Stimulated activated naive CD4-positive, alpha-beta T cell (primary cell): ENCODE measurements around the gene EMILIN2.
"Not testable (repeated sequence)": the region's sequence is repeated elsewhere in the genome, so short reads cannot be mapped to it uniquely, and the experiment has no call there.

Experiments
- DNase-seq, 6 experiments: peaks; one replicate each; lab custom pipeline; 2025; lab: John Stamatoyannopoulos, UW

EMILIN2 gene

DNA sequence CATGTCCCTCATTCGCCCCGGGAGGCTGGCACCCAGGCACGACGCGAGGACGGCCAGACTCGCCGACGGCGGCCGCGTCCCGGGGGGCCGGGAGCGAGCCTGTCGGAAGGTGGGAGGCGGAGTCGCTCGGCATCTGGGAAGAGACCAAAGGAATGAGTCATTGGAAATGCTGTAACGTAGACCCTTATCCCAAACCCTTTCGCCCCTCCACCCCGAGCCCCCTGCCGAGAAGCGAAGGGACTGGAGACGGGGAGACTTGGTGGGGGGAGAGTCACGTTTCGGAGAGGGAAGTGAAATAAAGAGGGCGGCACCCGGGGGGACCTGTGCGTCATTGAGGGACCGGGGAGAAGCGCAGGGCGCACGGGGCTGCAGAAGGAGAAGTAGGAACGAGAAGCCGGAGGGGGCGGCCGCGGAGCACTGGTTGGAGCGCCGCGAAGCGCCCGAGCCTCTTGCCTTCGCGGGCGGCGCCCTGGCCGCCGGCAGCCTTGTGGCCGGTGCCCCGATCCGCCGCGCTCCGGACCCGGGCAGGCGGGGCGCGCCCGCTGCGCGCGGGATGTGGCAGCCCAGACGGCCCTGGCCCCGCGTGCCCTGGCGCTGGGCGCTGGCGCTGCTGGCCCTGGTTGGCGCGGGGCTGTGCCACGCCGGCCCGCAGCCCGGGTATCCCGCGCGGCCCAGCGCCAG is at the start of gene EMILIN2:
EMILIN2 (plus strand) TSS at position 371 of the 681 bp plus-strand sequence; CDS start at position 554, 183 bp downstream.
- DNase-seq: no peak

DNA sequence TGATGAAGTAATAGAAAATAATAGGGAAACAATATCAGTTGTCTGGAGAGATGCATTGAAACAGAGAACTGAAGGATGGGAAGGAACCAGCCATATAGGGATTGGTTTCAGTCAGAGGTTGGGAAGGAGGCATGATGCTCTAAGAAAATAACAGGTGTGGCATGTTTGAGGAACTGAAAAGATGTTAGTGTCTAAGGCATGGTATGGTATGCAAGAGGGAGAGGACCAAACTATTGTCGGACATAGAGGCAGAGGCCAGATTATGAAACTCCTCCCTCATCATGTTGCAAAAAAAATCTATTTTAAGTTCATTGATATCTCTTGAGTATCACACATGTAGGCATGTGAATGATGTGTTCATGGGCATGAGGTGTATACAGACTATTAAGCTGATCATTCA is 48.9 kb upstream of the EMILIN2 start:
- DNase-seq: no peak

DNA sequence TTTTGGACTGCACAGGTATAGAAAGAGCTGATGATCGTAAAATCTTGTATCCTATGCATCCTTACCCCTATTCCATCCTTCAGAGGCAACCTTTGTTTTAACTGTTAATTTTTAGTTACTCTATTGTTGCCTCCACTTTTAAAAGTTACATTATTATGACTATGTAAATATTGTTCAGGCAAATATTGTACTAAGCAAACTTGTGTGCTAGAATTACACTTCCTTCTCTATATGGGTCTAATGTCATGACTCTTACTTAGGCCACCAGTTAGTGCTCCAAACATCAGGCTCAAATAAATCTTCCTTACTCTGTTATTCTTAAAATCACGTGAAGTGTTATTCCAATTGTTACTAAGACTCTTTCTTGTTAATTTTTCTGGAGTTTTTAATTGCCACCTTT is 47.4 kb upstream of the EMILIN2 start:
- DNase-seq: no peak

DNA sequence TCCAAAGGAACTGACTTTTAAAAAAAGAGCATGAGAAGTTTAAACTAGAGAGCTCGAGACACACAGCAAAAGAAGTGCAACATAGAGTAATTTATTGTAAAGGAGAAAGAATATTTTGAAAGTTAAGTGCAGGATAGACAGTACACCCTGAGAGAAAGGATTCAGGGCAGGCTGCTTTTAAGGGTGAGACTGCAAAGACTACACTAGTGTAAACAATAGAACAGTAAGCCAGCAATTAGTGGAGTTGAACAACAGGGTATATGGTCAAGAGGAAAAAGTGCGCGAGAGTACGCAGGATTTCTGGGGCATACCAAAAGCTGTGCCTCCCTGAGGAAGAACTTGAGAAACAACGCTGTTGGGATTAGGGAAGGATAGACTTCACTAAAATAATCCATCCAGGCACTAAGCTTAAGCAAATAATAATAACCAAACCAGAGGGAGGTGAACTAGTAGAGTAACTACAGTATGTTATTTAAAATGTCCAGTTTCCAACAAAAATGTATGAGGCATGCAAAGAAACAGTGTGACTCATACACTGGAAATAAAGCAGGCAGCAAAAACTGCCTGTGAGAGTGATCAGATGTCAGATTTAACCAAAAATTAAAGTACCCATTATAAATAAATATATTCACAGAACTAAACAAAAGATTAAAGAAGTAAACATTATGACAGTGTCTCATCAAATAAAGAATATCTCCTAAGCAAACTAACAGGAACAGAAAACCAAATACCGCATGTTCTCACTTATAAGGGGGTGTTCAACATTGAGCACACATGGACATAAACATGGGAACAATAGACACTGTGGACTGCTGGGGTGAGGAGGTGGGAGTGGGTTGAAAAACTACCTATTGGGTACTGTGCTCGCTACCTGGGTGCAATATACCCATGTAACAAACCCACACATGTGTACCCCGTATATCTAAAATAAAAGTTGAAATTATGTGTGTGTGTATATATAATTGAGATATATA is 40.5 kb upstream of the EMILIN2 start:
- DNase-seq: no peak

DNA sequence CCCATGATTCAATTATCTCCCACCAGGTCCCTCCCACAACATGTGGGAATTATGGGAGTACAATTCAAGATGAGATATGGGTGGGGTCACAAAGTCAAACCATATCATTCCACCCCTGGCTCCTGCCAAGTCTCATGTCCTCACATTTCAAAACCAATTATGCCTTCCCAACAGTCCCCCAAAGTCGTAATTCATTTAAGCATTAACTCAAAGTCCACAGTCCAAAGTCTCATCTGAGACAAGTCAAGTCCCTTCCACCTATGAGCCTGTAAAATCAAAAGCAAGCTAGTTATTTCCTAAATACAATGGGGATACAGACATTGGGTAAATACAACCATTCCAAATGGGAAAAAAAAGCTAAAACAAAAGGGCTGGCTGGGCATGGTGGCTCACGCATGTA is 38.2 kb upstream of the EMILIN2 start:
- DNase-seq: not testable (repeated sequence)

DNA sequence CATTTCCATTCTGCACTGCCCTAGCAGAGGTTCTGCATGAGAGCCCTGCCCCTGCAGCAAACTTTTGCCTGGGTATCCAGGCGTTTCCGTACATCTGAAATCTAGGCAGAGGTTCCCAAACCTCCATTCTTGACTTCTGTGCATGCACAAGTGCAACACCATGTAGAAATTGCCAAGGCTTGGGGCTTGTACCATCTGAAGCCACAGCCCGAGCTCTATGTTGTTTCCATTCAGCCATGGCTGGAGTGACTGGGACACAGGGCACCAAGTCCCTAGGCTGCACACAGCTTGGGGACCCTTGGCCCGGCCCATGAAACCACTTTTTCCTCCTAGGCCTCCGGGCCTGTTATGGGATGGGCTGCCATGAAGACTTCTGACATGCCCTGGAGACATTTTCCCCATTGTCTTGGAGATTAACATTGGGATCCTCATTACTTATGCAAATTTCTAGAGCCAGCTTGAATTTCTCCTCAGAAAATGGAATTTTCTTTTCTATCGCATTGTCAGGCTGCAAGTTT is 37.1 kb upstream of the EMILIN2 start:
- not testable (repeated sequence) for DNase-seq

DNA sequence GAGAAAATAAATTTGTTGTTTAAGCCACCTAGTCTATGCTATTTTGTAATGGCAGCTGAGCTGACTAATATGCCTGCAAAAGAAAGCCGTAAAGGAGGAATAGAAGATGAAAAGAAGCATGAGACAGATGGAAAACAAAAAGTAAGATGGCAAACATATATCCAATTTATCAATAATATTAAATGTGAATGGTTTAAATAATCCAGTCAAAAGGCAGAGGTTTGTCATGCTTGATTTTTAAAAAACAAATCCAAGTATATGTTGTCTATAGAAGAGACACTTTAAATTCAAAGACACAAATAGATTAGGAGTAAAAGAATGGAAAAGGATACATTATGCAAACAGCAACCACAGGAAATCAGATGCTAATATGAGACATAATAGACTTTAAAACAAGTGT is 35.4 kb upstream of the EMILIN2 start:
- DNase-seq: no peak

DNA sequence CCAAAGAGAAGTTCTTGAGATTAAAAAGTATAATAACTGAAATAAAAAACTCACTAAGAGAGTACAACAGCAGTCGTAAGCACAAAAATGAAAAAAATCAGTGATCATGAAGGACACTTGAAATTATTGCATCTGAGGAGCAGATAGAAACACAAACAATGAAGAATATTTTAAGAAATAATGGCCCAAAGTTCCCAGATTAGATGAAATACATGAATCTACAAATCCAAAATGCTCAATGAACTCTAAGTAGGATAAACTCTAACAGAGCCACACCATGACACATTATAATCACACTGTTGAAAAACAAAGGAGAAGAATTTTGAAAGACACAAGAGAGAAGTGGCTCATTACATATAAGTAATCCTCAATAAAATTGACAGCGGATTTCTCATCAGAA is 31.9 kb upstream of the EMILIN2 start:
- DNase-seq: no peak

DNA sequence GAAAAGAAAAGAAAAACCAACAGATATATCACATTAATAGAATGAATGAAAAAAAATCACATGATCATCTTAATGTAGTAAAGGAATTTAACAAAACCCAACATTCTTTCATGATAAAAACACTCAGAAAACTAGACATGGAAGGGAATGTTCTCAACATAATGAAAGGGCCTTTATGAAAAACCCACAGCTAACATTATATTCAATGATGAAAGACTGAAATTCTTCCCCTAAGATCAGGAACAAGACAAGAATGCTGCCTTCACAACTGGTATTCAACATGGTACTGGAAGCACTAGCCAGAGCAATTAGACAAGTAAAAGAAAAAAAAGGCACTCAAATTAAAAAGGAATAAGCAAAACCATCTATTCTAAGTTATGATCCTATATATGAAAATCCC is 28.5 kb upstream of the EMILIN2 start:
- no peak for DNase-seq

DNA sequence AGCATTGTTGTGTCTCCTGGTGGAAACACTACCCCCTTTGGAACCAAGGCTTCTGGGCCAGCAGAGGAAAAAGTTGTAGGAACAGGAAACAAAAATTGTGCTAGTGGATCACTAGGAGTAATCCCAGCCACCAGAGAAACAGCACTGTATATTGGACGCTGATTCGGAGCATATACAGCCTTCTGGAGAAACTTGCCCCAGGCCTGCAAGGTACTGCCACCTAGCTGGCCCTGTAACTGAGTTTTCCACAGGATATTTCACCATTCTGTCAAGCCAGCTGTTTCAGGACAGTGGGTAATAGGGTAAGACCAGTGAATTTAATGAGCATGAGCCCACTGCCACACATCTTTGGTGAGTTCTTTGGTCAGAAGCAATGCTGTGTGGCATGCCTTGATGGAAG is 25.1 kb upstream of the EMILIN2 start:
- no peak for DNase-seq

DNA sequence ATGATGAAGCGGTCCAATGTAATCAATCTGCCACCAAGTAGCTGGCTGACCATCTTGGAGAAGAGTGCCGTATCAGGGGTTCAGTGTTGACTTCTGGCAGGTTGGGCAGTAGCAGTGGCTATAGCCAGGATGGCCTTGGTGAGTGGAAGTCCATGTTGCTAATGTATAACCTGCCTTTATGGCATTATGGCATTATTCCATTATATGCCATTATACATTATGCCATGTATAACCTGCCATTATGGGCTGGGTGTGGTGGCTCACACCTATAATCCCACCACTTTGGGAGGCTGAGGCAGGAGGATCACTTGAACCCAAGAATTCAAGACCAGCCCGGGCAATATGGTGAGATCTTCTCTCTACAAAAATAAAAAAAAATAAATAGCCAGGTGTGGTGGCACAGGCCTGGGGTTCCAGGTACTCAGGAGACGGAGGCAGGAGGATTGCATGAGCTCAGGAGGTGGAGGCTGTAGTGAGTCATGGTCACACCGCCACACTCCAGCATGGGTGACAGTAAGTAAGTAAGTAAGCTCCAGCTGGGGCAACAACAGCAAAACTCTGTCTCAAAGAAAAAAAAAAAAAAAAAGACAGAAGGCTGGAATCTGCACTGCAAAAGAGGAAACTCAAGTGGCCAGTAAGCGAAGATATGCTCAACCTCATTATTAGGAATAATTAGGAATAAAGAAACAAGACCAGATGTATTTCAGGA is 24.4 kb upstream of the EMILIN2 start:
- no peak for DNase-seq

DNA sequence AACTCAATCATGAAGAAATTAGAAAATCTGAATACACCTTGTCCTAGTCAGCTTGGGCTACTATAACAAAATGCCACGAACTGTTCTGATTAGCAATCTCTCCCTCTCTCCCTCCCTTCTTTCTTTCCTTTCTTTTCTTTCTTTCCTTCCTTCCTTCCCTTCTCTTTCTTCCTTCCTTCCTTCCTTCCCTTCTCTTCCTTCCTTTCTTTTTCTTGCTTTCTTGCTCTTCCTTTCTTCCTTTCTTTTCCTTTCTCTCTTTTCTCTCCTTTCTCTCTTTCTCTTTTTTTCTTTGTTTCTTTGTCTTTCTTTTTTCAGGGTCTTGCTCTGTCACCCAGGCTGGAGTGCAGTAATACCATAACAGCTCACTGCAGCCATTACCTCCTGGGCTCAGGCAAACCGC is 23.6 kb upstream of the EMILIN2 start:
- DNase-seq: no peak

DNA sequence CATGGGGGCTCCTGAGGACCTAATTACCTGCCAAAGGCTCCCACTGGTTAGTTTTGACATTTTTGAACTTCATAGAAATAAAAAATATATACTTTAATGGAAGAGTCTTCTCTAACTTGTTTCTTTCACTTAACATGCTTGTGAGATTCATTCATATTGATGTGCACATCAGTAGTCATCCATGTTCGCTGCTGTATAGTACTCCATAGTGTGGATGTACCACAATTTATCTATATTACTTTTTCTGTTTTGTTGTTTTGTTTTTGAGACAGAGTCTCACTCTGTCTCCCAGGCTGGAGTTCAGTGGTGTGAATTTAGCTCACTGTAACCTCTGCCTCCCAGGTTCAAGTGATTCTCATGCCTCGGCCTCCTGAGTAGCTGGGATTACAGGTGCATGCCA is 22.8 kb upstream of the EMILIN2 start:
- no peak for DNase-seq

DNA sequence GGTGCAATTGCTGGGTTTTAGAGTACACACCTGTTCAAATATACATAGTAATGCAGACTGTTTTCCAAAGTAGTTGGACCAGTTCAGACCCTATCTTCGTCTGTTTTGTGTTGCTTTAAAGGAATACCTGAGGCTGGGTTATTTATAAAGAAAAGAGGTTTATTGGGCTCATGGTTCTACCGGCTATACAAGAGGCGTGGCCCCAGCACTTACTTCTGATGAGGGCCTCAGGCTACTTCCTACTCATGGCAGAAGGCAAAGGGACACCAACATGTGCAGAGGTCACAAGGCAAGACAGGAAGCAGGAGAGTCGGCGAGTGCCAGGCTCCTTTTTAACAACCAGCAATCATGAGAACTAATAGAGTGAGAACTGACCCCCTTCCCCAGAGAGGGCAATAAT is 21.9 kb upstream of the EMILIN2 start:
- no peak for DNase-seq

DNA sequence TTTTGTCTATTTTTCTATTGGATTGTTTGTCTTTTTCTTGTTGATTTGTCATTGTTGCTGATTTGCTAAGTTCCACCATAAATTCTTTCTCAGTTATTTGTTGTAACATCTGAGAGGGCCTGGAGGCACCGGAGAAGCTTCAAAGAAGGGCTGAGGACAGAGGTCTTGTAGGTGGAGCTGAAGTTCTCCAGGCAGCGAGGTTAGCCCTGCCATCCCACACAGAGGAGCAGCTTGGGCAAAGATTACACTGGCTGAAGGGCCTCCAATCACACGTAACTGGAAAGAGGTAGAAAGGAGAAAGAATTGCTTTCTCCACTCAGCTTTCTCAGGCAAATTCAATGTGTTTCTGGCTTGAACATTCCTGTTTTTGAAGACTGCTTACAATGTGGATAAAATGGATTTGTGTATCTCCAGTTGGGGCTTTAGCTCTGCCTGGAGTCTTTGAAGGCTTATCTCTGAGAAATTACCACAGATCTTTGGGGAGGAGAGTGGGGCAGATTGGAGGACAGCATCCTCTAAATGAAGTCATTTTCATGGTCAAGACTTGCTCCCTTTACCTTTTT is 21.1 kb upstream of the EMILIN2 start:
- no peak for DNase-seq

DNA sequence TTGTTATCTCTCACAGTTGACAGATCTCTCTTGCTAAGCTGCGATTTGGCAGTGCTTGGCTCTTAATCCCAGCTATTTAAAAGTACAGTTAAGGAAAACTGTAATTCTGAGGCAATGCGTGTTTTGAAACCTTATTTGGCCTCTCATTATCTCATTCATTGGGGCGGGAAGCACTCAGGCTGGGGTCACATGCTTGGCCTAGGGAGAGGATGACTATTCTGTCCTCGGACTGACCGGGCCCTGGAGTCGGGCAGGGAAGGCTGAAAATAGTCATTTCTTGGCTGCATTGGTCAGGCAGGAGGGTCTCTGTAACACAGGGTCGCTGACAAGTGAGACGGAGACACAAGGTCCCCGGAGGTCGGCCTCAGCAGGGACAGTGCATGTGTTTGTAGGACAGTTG is 20.2 kb upstream of the EMILIN2 start:
- DNase-seq: no peak

DNA sequence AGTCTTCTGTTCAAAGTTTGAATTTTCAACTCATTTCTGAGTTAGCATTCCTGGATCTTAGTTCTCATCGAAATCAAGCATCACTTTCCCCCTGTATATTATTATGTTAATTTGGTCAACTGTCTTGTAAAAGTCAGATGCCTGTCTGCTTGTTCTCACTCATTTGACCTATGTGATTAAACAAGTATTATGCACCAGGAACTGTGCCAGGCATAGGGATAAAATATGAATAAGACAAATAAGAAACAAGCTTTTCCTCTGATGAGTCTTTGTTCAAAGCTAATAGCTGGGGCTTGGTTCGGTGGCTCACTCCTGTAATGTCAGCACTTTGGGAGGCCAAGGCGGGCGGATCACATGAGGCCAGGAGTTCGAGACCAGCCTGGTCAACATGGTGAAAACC is 19.7 kb upstream of the EMILIN2 start:
- no peak for DNase-seq

DNA sequence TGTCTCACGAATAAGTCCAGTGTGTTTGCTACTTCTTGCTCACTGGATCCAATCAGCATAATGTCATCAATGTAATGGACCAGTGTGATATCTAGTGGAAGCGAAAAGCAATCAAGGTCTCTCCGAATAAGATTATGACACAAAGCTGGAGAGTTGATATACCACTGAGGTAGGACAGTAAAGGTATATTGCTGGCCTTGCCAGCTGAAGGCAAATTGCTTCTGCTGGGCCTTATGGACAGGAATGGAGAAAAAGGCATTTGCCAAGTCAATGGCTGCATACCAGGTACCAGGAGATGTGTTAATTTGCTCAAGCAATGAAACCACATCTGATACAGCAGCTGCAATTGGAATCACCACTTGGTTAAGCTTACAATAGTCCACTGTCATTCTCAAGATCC is 10.7 kb upstream of the EMILIN2 start:
- DNase-seq: not testable (repeated sequence)

DNA sequence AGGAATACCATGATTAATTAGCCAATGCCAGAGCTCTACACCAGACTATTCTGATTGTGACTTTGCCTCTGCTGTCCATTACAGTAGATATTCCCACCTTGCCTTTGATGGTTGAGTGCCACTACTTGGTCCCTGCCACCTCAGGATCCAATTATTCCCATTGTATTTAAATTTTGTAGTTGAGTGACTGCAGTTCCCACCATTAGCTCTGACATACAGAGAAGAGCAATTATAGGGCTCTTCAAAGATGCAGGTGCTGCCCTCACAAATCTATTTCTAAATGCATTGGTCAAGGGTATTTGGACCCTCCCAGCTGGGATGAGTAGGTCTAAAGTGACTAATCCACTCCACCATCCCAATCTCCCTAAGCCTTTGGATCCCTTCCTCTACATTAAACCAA is 9.5 kb upstream of the EMILIN2 start:
- not testable (repeated sequence) for DNase-seq

DNA sequence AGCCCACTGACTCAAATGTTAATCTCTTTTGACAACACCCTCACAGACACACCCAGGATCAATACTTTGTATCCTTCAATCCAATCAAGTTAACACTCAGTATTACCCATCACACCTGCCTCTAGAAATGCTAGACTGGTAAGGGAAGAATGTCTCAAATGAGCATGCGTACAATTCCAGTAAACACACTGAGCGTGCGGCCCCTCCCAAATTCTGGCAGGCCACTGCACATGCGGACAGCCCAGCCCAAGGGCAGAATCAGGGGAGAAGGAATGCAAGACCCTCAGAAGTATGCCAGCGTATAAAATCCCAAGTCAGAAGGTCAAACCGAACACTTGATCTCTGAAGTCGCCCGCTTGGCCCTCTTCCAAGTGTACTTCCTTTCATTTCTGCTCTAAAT is 7.6 kb upstream of the EMILIN2 start:
- no peak for DNase-seq

DNA sequence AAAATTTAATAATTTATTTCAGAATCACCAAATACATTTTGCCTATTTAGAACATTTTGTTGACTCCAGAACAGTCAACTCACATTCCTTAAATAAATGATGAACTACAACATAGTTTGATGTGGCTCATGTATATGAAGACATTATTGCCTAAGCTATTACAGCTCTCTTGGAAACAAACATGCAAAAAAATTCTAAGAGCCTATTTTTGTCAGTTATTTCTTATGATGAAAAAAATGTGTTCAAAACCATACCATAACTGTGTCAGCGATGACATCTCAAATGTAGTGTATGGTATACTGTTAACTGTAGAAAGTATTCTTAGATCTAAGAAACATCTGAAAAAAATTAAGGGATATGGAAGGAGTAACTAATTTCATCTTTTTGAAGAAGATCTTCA is 6.3 kb upstream of the EMILIN2 start:
- no peak for DNase-seq

DNA sequence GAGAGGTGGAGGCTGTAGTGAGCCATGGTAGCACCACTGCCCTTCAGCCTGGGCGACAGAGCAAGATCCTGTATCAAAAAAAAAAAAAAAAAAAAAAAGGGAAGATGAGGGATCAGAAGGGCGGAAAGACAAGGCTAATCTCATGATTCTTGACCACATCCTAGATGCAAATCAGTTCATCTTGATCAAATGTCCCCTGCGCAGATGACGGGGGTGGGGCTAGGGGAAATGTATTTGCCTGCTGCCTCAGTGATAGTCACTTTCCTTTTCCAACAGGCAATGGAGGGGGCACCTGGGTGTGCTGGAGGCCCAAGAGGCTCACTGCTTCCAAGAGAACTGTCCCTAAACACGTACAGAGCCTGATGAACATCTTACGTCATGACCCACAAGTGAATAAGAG is 3.7 kb upstream of the EMILIN2 start:
- DNase-seq: no peak
